ENCODE measurements around the gene MTA1.

- no peak for TF ChIP-seq EZH2 (IDR thresholded peaks at IDR 0.05; ENCODE audit: insufficient read depth, poor library complexity, severe bottlenecking)
- no peak for TF ChIP-seq EZH2phosphoT487 (IDR thresholded peaks at IDR 0.05; ENCODE audit: insufficient read depth, low read depth)
Measured at GRCh38 chr14:105381446-105382342, 37.9 kb upstream of the MTA1 start.
